Hematopoietic multipotent progenitor cell treated with erythropoietin and hydrocortisone succinate and interleukin-3 and kit ligand, for 8 days (in vitro differentiated cells): Measurements from ENCODE around the gene NRXN2.
"Not testable (repeated sequence)": the region's sequence is repeated elsewhere in the genome, so short reads cannot be mapped to it uniquely, and the experiment has no call there.

ENCODE experiments used
- DNase-seq: peaks from one replicate; pipeline ENCODE4 v3.0.0-alpha.2; 2015

The NRXN2 gene

GRCh38 chr11:64601605-64602465 is 121.2 kb downstream of the NRXN2 start:
- DNase-seq: no peak

- DNase-seq: no peak
Observed at GRCh38 chr11:64600281-64600992, 122.6 kb downstream of the NRXN2 start.

- DNase-seq: no peak
Observed at GRCh38 chr11:64599698-64600211, 123.2 kb downstream of the NRXN2 start.

- DNase-seq: peak; percentile 31
Observed at GRCh38 chr11:64598797-64599697, 124.0 kb downstream of the NRXN2 start.

- DNase-seq: no peak
Observed at GRCh38 chr11:64598106-64598796, 124.7 kb downstream of the NRXN2 start.

- no peak for DNase-seq
Observed at GRCh38 chr11:64597671-64598101, 125.3 kb downstream of the NRXN2 start.

- not testable (repeated sequence) for DNase-seq
Observed at GRCh38 chr11:64595922-64596321, 127.1 kb downstream of the NRXN2 start.

- DNase-seq: no peak
Observed at GRCh38 chr11:64594159-64594939, 128.6 kb downstream of the NRXN2 start.

- no peak for DNase-seq
Observed at GRCh38 chr11:64593156-64594105, 129.6 kb downstream of the NRXN2 start.

- DNase-seq: no peak
Observed at GRCh38 chr11:64592656-64593055, 130.3 kb downstream of the NRXN2 start.

GRCh38 chr11:64592234-64592615 is 130.8 kb downstream of the NRXN2 start:
- DNase-seq: no peak

- no peak for DNase-seq
Observed at GRCh38 chr11:64591257-64592233, 131.5 kb downstream of the NRXN2 start.

- DNase-seq: no peak
Observed at GRCh38 chr11:64590763-64591221, 132.2 kb downstream of the NRXN2 start, which contains the start of gene SLC22A12. Gene SLC22A12 (plus strand): TSS chr11:64591220. CDS start chr11:64591557, 337 bp downstream.

- no peak for DNase-seq
Observed at GRCh38 chr11:64588701-64589100, 134.3 kb downstream of the NRXN2 start.

GRCh38 chr11:64586366-64586765 is 136.6 kb downstream of the NRXN2 start:
- DNase-seq: no peak

- DNase-seq: no peak
Observed at GRCh38 chr11:64585150-64585549, 137.8 kb downstream of the NRXN2 start.

GRCh38 chr11:64583296-64584262 is 139.4 kb downstream of the NRXN2 start:
- DNase-seq: no peak
